ENCODE measurements around the gene MEIKIN.

The MEIKIN gene

GRCh38 chr5:131763968-131764367, 181.5 kb downstream of the MEIKIN start:
- H3K9ac ChIP-seq (ENCODE audit: low read depth in 1 of 2, low read length in 2 of 2), result no peak overlapping the region
- peaks cover 0 to 5% of the 10 kb centered on the region in 2 donors for H3K36me3 ChIP-seq (ENCODE audit: control insufficient read depth in 2 of 2, insufficient read depth in 2 of 2, low read length in 2 of 2)
- no peaks in the 10 kb centered on the region for H3K4me1 ChIP-seq (ENCODE audit: control insufficient read depth in 2 of 2, insufficient read depth in 2 of 2, low read length in 2 of 2)
- H3K9me3 ChIP-seq (ENCODE audit: control insufficient read depth in 2 of 2, low read length in 2 of 2), result peaks cover 0 to 3% of the 10 kb centered on the region in 2 donors
- no peak overlapping the region for H3K4me3 ChIP-seq (ENCODE audit: low read length in 2 of 2)
- H3K27me3 ChIP-seq (ENCODE audit: control insufficient read depth in 2 of 2, insufficient read depth in 2 of 2, low read length in 2 of 2), result no peaks in the 10 kb centered on the region
- no peak overlapping the region for H3K27ac ChIP-seq (ENCODE audit: low read depth in 2 of 2, low read length in 2 of 2)

- no peak overlapping the region for H3K27ac ChIP-seq (ENCODE audit: low read depth in 2 of 2, low read length in 2 of 2)
- H3K36me3 ChIP-seq (ENCODE audit: control insufficient read depth in 2 of 2, insufficient read depth in 2 of 2, low read length in 2 of 2), result peaks cover 0 to 5% of the 10 kb centered on the region in 2 donors
- H3K4me1 ChIP-seq (ENCODE audit: control insufficient read depth in 2 of 2, insufficient read depth in 2 of 2, low read length in 2 of 2), result peaks cover 0 to 3% of the 10 kb centered on the region in 2 donors
- H3K9ac ChIP-seq (ENCODE audit: low read depth in 1 of 2, low read length in 2 of 2), result no peak overlapping the region
- H3K9me3 ChIP-seq (ENCODE audit: control insufficient read depth in 2 of 2, low read length in 2 of 2), result peaks cover 0 to 3% of the 10 kb centered on the region in 2 donors
- no peaks in the 10 kb centered on the region for H3K27me3 ChIP-seq (ENCODE audit: control insufficient read depth in 2 of 2, insufficient read depth in 2 of 2, low read length in 2 of 2)
- H3K4me3 ChIP-seq (ENCODE audit: low read length in 2 of 2), result no peak overlapping the region
Observed at GRCh38 chr5:131760793-131761192, 184.7 kb downstream of the MEIKIN start.

- Histone ChIP-seq H3K4me1 (ENCODE audit: control insufficient read depth in 2 of 2, insufficient read depth in 2 of 2, low read length in 2 of 2) (peaks cover 0 to 3% of the 10 kb centered on the region in 2 donors), H3K27ac (ENCODE audit: low read depth in 2 of 2, low read length in 2 of 2) (no peak overlapping the region), H3K9ac (ENCODE audit: low read depth in 1 of 2, low read length in 2 of 2) (no peak overlapping the region), H3K27me3 (ENCODE audit: control insufficient read depth in 2 of 2, insufficient read depth in 2 of 2, low read length in 2 of 2) (no peaks in the 10 kb centered on the region), H3K4me3 (ENCODE audit: low read length in 2 of 2) (no peak overlapping the region), H3K9me3 (ENCODE audit: control insufficient read depth in 2 of 2, low read length in 2 of 2) (peaks cover 0 to 3% of the 10 kb centered on the region in 2 donors), H3K36me3 (ENCODE audit: control insufficient read depth in 2 of 2, insufficient read depth in 2 of 2, low read length in 2 of 2) (peaks cover 0 to 4% of the 10 kb centered on the region in 2 donors)
Observed at GRCh38 chr5:131759704-131760103, 185.8 kb downstream of the MEIKIN start.

GRCh38 chr5:131758520-131758900, 187.0 kb downstream of the MEIKIN start:
- H3K36me3 ChIP-seq (ENCODE audit: control insufficient read depth in 2 of 2, insufficient read depth in 2 of 2, low read length in 2 of 2), result no peaks in the 10 kb centered on the region
- H3K27ac ChIP-seq (ENCODE audit: low read depth in 2 of 2, low read length in 2 of 2), result no peak overlapping the region
- no peak overlapping the region for H3K4me3 ChIP-seq (ENCODE audit: low read length in 2 of 2)
- no peaks in the 10 kb centered on the region for H3K27me3 ChIP-seq (ENCODE audit: control insufficient read depth in 2 of 2, insufficient read depth in 2 of 2, low read length in 2 of 2)
- no peak overlapping the region for H3K9ac ChIP-seq (ENCODE audit: low read depth in 1 of 2, low read length in 2 of 2)
- peaks cover 0 to 3% of the 10 kb centered on the region in 2 donors for H3K4me1 ChIP-seq (ENCODE audit: control insufficient read depth in 2 of 2, insufficient read depth in 2 of 2, low read length in 2 of 2)
- H3K9me3 ChIP-seq (ENCODE audit: control insufficient read depth in 2 of 2, low read length in 2 of 2), result no peaks in the 10 kb centered on the region

GRCh38 chr5:131757830-131758519, 187.5 kb downstream of the MEIKIN start:
- Histone ChIP-seq H3K4me1 (ENCODE audit: control insufficient read depth in 2 of 2, insufficient read depth in 2 of 2, low read length in 2 of 2) (peaks cover 0 to 3% of the 10 kb centered on the region in 2 donors), H3K27me3 (ENCODE audit: control insufficient read depth in 2 of 2, insufficient read depth in 2 of 2, low read length in 2 of 2) (no peaks in the 10 kb centered on the region), H3K9ac (ENCODE audit: low read depth in 1 of 2, low read length in 2 of 2) (no peak overlapping the region), H3K36me3 (ENCODE audit: control insufficient read depth in 2 of 2, insufficient read depth in 2 of 2, low read length in 2 of 2) (no peaks in the 10 kb centered on the region), H3K9me3 (ENCODE audit: control insufficient read depth in 2 of 2, low read length in 2 of 2) (no peaks in the 10 kb centered on the region), H3K27ac (ENCODE audit: low read depth in 2 of 2, low read length in 2 of 2) (no peak overlapping the region), H3K4me3 (ENCODE audit: low read length in 2 of 2) (no peak overlapping the region)

All from mucosa of rectum (tissue), 2 donors.